HEK293T (cell line): ENCODE results near the gene IL25.

Experiments used
- BHLHE40 ChIP-seq: fragments of 450-650 bp; IDR thresholded peaks from 2 replicates; pipeline ENCODE4 v1.6.1; 2016; ENCODE audit warnings: mild to moderate bottlenecking, moderate library complexity, borderline replicate concordance
- CTBP1 ChIP-seq: fragments of 450-650 bp; IDR thresholded peaks from 2 replicates; pipeline ENCODE4 v1.6.1; 2016; ENCODE audit warnings: borderline replicate concordance
- FOXK2 ChIP-seq: fragments of 450-650 bp; IDR thresholded peaks from 2 replicates; pipeline ENCODE4 v1.6.1; 2016; ENCODE audit warnings: mild to moderate bottlenecking
- TARDBP ChIP-seq: fragments of 450-650 bp; IDR thresholded peaks from 2 replicates; pipeline ENCODE4 v1.6.1; 2016
- TF ChIP-seq, protein P1 (sequence below): fragments of 450-650 bp; IDR thresholded peaks from 2 replicates; pipeline ENCODE4 v1.6.1; 2016

DNA sequence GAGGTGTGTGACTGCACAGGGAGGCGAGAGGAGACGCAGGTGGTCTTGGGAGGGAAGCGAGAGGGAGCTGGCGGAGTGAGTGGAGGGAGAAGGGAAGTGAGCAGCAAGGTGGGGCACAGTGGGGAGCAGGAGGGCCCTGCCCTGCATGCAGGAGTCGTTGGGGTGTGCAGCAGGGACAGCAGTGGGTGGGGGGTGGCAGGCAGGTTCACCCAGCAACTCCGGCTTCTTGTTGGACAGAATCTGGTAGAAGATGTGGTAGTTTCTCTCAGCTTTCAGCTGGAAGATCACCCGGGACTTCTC is 30.5 kb downstream of the IL25 start:
- TF ChIP-seq CTBP1 (no peak), BHLHE40 (no peak), FOXK2 (no peak), TARDBP (no peak)
- TF ChIP-seq, protein P1, sequence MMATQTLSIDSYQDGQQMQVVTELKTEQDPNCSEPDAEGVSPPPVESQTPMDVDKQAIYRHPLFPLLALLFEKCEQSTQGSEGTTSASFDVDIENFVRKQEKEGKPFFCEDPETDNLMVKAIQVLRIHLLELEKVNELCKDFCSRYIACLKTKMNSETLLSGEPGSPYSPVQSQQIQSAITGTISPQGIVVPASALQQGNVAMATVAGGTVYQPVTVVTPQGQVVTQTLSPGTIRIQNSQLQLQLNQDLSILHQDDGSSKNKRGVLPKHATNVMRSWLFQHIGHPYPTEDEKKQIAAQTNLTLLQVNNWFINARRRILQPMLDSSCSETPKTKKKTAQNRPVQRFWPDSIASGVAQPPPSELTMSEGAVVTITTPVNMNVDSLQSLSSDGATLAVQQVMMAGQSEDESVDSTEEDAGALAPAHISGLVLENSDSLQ, result no peak
